Skeletal muscle satellite cell (primary cell): ENCODE measurements around the gene GNAZ.
"Not testable (repeated sequence)": the region's sequence is repeated elsewhere in the genome, so short reads cannot be mapped to it uniquely, and the experiment has no call there.

ENCODE experiments used
- H3K27me3 ChIP-seq: 2 replicates; pipeline ENCODE4 v1.7.0; 2013; ENCODE audit warnings: low read length; ENCODE audit not compliant: control insufficient read depth, insufficient read depth
- H3K36me3 ChIP-seq: 2 replicates; pipeline ENCODE4 v1.7.0; 2013; ENCODE audit warnings: mild to moderate bottlenecking, control low read depth, low read length; ENCODE audit not compliant: insufficient read depth
- H3K4me1 ChIP-seq: 2 replicates; pipeline ENCODE4 v1.7.0; 2013; ENCODE audit warnings: low read length; ENCODE audit not compliant: control insufficient read depth, insufficient read depth
- H3K4me2 ChIP-seq: 2 replicates; pipeline ENCODE4 v1.7.0; 2013; ENCODE audit warnings: mild to moderate bottlenecking, low read length
- H3K4me3 ChIP-seq: 2 replicates; pipeline ENCODE4 v1.7.0; 2013; ENCODE audit warnings: low read length
- H3K9ac ChIP-seq: 2 replicates; pipeline ENCODE4 v1.7.0; 2013; ENCODE audit warnings: mild to moderate bottlenecking, low read depth, low read length, moderate library complexity
- H3K9me3 ChIP-seq: replicated peaks from 2 replicates; pipeline ENCODE4 v1.7.0; 2013; ENCODE audit warnings: mild to moderate bottlenecking, control low read depth, low read length

GNAZ gene

GRCh38 chr22:23047265-23047664 lies 23.1 kb upstream of the GNAZ start:
- Histone ChIP-seq H3K9ac (no peak overlapping the region), H3K9me3 (no peaks in the 10 kb centered on the region), H3K4me3 (no peak overlapping the region), H3K4me1 (no peaks in the 10 kb centered on the region), H3K4me2 (no peak overlapping the region), H3K27me3 (peaks cover 25% of the 10 kb centered on the region), H3K36me3 (no peaks in the 10 kb centered on the region)

GRCh38 chr22:23047742-23048141 lies 22.6 kb upstream of the GNAZ start:
- Histone ChIP-seq H3K9me3 (no peaks in the 10 kb centered on the region), H3K4me2 (no peak overlapping the region), H3K4me1 (no peaks in the 10 kb centered on the region), H3K9ac (no peak overlapping the region), H3K36me3 (no peaks in the 10 kb centered on the region), H3K27me3 (peaks cover 25% of the 10 kb centered on the region), H3K4me3 (no peak overlapping the region)

- peaks cover 14% of the 10 kb centered on the region for H3K27me3 ChIP-seq
- H3K36me3 ChIP-seq, H3K4me2 ChIP-seq, H3K9me3 ChIP-seq, H3K4me1 ChIP-seq, H3K4me3 ChIP-seq, H3K9ac ChIP-seq: not testable (repeated sequence)
Measured at GRCh38 chr22:23050546-23050945, 19.8 kb upstream of the GNAZ start.

GRCh38 chr22:23053051-23053707 lies 17.1 kb upstream of the GNAZ start:
- Histone ChIP-seq H3K27me3 (peaks cover 17% of the 10 kb centered on the region), H3K4me1 (no peaks in the 10 kb centered on the region), H3K9ac (no peak overlapping the region), H3K9me3 (no peaks in the 10 kb centered on the region), H3K4me2 (no peak overlapping the region), H3K36me3 (no peaks in the 10 kb centered on the region), H3K4me3 (no peak overlapping the region)

- no peaks in the 10 kb centered on the region for H3K4me1 ChIP-seq
- H3K36me3 ChIP-seq: no peaks in the 10 kb centered on the region
- H3K9ac ChIP-seq: no peak overlapping the region
Measured at GRCh38 chr22:23053912-23054530, 16.3 kb upstream of the GNAZ start.

GRCh38 chr22:23054531-23055257 lies 15.6 kb upstream of the GNAZ start:
- Histone ChIP-seq H3K36me3 (no peaks in the 10 kb centered on the region), H3K27me3 (peaks cover 12% of the 10 kb centered on the region), H3K4me3 (no peak overlapping the region), H3K4me2 (no peak overlapping the region), H3K9me3 (no peaks in the 10 kb centered on the region), H3K9ac (no peak overlapping the region), H3K4me1 (no peaks in the 10 kb centered on the region)

More at GRCh38 chr22:23053912-23054530, 16.3 kb upstream of the GNAZ start:
- no peak overlapping the region for H3K4me3 ChIP-seq
- peaks cover 14% of the 10 kb centered on the region for H3K27me3 ChIP-seq
- H3K9me3 ChIP-seq: no peaks in the 10 kb centered on the region
- H3K4me2 ChIP-seq: no peak overlapping the region

GRCh38 chr22:23055449-23056179 lies 14.7 kb upstream of the GNAZ start:
- H3K27me3 ChIP-seq: peaks cover 7% of the 10 kb centered on the region
- no peak overlapping the region for H3K4me3 ChIP-seq
- no peak overlapping the region for H3K4me2 ChIP-seq
- no peaks in the 10 kb centered on the region for H3K9me3 ChIP-seq
- no peak overlapping the region for H3K9ac ChIP-seq
- H3K4me1 ChIP-seq: no peaks in the 10 kb centered on the region
- H3K36me3 ChIP-seq: no peaks in the 10 kb centered on the region

GRCh38 chr22:23057331-23057730 lies 13.0 kb upstream of the GNAZ start:
- no peaks in the 10 kb centered on the region for H3K9me3 ChIP-seq
- peaks cover 3% of the 10 kb centered on the region for H3K27me3 ChIP-seq
- no peak overlapping the region for H3K4me2 ChIP-seq
- no peak overlapping the region for H3K9ac ChIP-seq
- no peak overlapping the region for H3K4me3 ChIP-seq
- H3K36me3 ChIP-seq: no peaks in the 10 kb centered on the region
- H3K4me1 ChIP-seq: no peaks in the 10 kb centered on the region

GRCh38 chr22:23058063-23058462 lies 12.3 kb upstream of the GNAZ start:
- Histone ChIP-seq H3K27me3 (peaks cover 3% of the 10 kb centered on the region), H3K9me3 (no peaks in the 10 kb centered on the region), H3K4me3 (no peak overlapping the region), H3K9ac (no peak overlapping the region), H3K36me3 (no peaks in the 10 kb centered on the region), H3K4me2 (no peak overlapping the region), H3K4me1 (no peaks in the 10 kb centered on the region)

GRCh38 chr22:23058481-23059283 lies 11.6 kb upstream of the GNAZ start:
- Histone ChIP-seq H3K4me1 (no peaks in the 10 kb centered on the region), H3K27me3 (peaks cover 3% of the 10 kb centered on the region), H3K9me3 (no peaks in the 10 kb centered on the region), H3K4me2 (no peak overlapping the region), H3K9ac (no peak overlapping the region), H3K36me3 (no peaks in the 10 kb centered on the region), H3K4me3 (no peak overlapping the region)
